Fibroblast of lung (primary cell): ENCODE data around the gene NOL6. TPM values are rescaled to one million over a fixed set of nuclear protein-coding genes. Genes with fewer than 3 reads are reported as not detected.

Source experiments
- DNase-seq, 2 donors: peaks; one replicate each; pipeline versions ENCODE4 v3.0.0 to v3.0.0-alpha.2; 2010; ENCODE audit warnings: low read depth in 2 of 2
- H2AFZ ChIP-seq: 2 replicates; pipeline ENCODE4 v1.5.1; 2012; ENCODE audit warnings: low read length, control low read depth, inconsistent platforms
- H3K27ac ChIP-seq: 2 replicates; pipeline ENCODE4 v1.5.1; 2011; ENCODE audit warnings: low read length, control low read depth; ENCODE audit not compliant: insufficient read depth
- H3K27me3 ChIP-seq: 2 replicates; pipeline ENCODE4 v1.5.1; 2011; ENCODE audit warnings: mild to moderate bottlenecking, low read length; ENCODE audit not compliant: control insufficient read depth, insufficient read depth
- H3K36me3 ChIP-seq: 2 replicates; pipeline ENCODE4 v1.5.1; 2011; ENCODE audit warnings: low read length; ENCODE audit not compliant: control insufficient read depth, insufficient read depth
- H3K4me1 ChIP-seq: 2 replicates; pipeline ENCODE4 v1.5.1; 2011; ENCODE audit warnings: low read length; ENCODE audit not compliant: control insufficient read depth, insufficient read depth; ENCODE audit errors: extremely low read depth
- H3K4me2 ChIP-seq: 2 replicates; pipeline ENCODE4 v1.5.1; 2011; ENCODE audit warnings: low read length, control low read depth; ENCODE audit not compliant: insufficient read depth; ENCODE audit errors: extremely low read depth
- H3K4me3 ChIP-seq, 4 experiments: fragments of 200-600 bp in 1 of 4; sonication (generic) in 1 of 4; replicated peaks in 1 of 4; 2 replicates each; pipeline ENCODE4 v1.5.1; 2011 to 2016; ENCODE audit warnings: low read length in 4 of 4, low read depth in 3 of 4, mild to moderate bottlenecking in 3 of 4, control low read depth in 2 of 4, inconsistent platforms in 1 of 4, mixed read lengths in 1 of 4; ENCODE audit not compliant: insufficient read depth in 1 of 4; ENCODE audit errors: control extremely low read depth in 1 of 4
- H3K79me2 ChIP-seq: 2 replicates; pipeline ENCODE4 v1.5.1; 2012; ENCODE audit warnings: mild to moderate bottlenecking, low read length, inconsistent platforms; ENCODE audit not compliant: control insufficient read depth, insufficient read depth
- H3K9ac ChIP-seq: 2 replicates; pipeline ENCODE4 v1.5.1; 2011; ENCODE audit warnings: mild to moderate bottlenecking, low read length, control low read depth; ENCODE audit not compliant: insufficient read depth
- H3K9me3 ChIP-seq: 2 replicates; pipeline ENCODE4 v1.5.1; 2012; ENCODE audit warnings: low read depth, low read length; ENCODE audit not compliant: control insufficient read depth, insufficient read depth
- H4K20me1 ChIP-seq: 2 replicates; pipeline ENCODE4 v1.5.1; 2011; ENCODE audit warnings: low read length; ENCODE audit not compliant: control insufficient read depth, insufficient read depth; ENCODE audit errors: extremely low read depth
- EZH2 ChIP-seq: IDR thresholded peaks from 2 replicates; pipeline ENCODE4 v1.5.1; 2012; ENCODE audit warnings: low read length, control low read depth, mild to moderate bottlenecking; ENCODE audit errors: missing control alignments
- polyA plus RNA-seq, 2 donors: library from polyadenylated mRNA; depleted of rRNA in 1 of 2; stranded (reverse) in 1 of 2; unstranded in 1 of 2; fragments of >200 nt; gene quantifications; 2 replicates each; pipeline ENCODE4 v1.2.1, GENCODE V29; 2011 to 2012; ENCODE audit warnings: missing spikeins in 1 of 2
- total RNA-seq: library from RNA; depleted of rRNA; stranded (reverse); fragments of >200 nt; gene quantifications from 2 replicates; pipeline ENCODE4 v1.2.1, GENCODE V29; 2014
- TF ChIP-seq, protein P1 (sequence below), 2 donors: IDR thresholded peaks in 1 of 2; conservative IDR thresholded peaks in 1 of 2; 1 replicate in 1 of 2; 2 replicates in 1 of 2; pipeline ENCODE4 v1.5.1; 2011 to 2012; ENCODE audit warnings: low read length in 2 of 2, control low read depth in 1 of 2, inconsistent platforms in 1 of 2, low read depth in 1 of 2, mild to moderate bottlenecking in 1 of 2

NOL6 gene
- total and polyA plus RNA-seq, 2 donors (not counting 1 experiment from before 2014, with no cell fraction given): 15.2 to 24.4 TPM

DNA sequence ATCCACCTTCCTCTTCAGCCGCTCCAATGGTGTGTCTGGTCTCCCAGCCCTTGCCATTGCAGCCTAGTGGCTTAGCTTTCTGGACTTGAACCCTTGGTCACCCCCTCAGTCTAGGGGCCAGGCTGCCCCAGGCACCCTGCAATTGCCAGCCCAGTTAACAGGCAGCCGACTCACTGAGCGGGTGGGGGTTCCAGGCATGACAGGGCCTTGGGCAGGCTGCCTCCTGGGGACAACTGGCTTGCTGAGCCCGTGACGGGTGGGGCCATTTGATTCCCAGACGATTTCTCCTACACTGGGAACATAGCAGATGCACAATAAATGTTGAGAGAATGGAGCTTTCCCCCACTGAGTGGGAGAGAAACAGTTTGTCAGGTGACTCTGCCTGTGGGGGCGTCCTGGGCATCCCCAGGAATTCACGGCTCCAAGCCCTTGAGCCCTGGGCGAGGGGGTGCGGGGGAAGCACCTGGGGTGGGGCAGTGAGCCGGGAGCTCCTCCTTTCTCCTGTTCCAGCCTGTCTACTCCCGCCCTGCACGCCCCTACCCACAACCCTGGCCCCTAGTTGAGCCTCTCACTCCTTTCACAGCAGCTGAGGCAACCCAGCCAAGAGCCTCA, 58.7 kb downstream of the NOL6 start:
- Histone ChIP-seq H3K36me3 (no peaks in the 10 kb centered on the region), H3K4me1 (no peaks in the 10 kb centered on the region), H3K27ac (no peak overlapping the region), H3K79me2 (no peaks in the 10 kb centered on the region), H3K4me2 (no peak overlapping the region), H3K9me3 (no peaks in the 10 kb centered on the region), H4K20me1 (no peaks in the 10 kb centered on the region), H3K27me3 (peaks cover 6% of the 10 kb centered on the region), H3K9ac (no peak overlapping the region), H3K4me3 (no peak overlapping the region), H2AFZ (no peak overlapping the region)
- DNase-seq: no peak
- TF ChIP-seq, protein P1, sequence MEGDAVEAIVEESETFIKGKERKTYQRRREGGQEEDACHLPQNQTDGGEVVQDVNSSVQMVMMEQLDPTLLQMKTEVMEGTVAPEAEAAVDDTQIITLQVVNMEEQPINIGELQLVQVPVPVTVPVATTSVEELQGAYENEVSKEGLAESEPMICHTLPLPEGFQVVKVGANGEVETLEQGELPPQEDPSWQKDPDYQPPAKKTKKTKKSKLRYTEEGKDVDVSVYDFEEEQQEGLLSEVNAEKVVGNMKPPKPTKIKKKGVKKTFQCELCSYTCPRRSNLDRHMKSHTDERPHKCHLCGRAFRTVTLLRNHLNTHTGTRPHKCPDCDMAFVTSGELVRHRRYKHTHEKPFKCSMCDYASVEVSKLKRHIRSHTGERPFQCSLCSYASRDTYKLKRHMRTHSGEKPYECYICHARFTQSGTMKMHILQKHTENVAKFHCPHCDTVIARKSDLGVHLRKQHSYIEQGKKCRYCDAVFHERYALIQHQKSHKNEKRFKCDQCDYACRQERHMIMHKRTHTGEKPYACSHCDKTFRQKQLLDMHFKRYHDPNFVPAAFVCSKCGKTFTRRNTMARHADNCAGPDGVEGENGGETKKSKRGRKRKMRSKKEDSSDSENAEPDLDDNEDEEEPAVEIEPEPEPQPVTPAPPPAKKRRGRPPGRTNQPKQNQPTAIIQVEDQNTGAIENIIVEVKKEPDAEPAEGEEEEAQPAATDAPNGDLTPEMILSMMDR (conservative IDR thresholded peaks at IDR 0.05 in 1 of 2, IDR thresholded peaks at IDR 0.05 in 1 of 2; ENCODE audit: low read depth in 1 of 2, low read length in 2 of 2): no peak
- no peak for TF ChIP-seq EZH2

DNA sequence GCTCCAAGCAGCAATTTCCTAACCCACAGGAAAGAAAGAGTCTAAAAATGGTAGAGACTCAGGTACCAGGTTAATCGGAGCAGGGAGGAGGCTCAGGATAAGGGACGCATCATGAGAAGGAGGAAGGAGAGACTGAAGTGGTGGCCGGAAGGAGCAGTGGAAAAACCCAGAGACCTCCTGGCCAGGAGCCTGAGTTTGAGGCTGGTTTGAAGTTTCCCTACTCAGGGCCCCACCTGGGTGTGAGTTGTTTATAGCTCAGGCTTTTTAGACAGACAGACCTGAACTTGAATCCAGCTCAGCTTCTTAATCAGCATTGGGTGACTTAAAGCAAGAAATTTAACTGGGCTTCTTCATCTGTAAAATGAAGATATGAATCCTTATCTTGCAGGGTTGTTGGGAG, 59.5 kb downstream of the NOL6 start:
- H3K4me1 ChIP-seq: no peaks in the 10 kb centered on the region
- H4K20me1 ChIP-seq: no peaks in the 10 kb centered on the region
- H3K36me3 ChIP-seq: no peaks in the 10 kb centered on the region
- H2AFZ ChIP-seq: no peak overlapping the region
- no peak overlapping the region for H3K4me3 ChIP-seq
- H3K9me3 ChIP-seq: no peaks in the 10 kb centered on the region
- no peak for DNase-seq
- H3K4me2 ChIP-seq: no peak overlapping the region
- peaks cover 3% of the 10 kb centered on the region for H3K27me3 ChIP-seq
- no peak overlapping the region for H3K27ac ChIP-seq
- no peak overlapping the region for H3K9ac ChIP-seq
- TF ChIP-seq EZH2: no peak
- TF ChIP-seq, protein P1 (conservative IDR thresholded peaks at IDR 0.05 in 1 of 2, IDR thresholded peaks at IDR 0.05 in 1 of 2; ENCODE audit: low read depth in 1 of 2, low read length in 2 of 2): no peak
- H3K79me2 ChIP-seq: no peaks in the 10 kb centered on the region

Other genes starting within 250 kb of the NOL6 start
- gene SPINK4, start 233.8 kb downstream of the NOL6 start, total RNA-seq: not detected in 2 replicates
- not detected in 2 replicates for gene SPINK4, start 233.8 kb downstream of the NOL6 start, polyA plus RNA-seq
- gene BAG1, start 209.2 kb downstream of the NOL6 start, total RNA-seq: 19.2 and 19.8 TPM in 2 replicates
- gene BAG1, start 209.2 kb downstream of the NOL6 start, polyA plus RNA-seq: 30.4 and 36.4 TPM in 2 replicates
- gene CHMP5, start 208.9 kb downstream of the NOL6 start, total RNA-seq: 124 and 130 TPM in 2 replicates
- 99.9 and 108 TPM in 2 replicates for gene CHMP5, start 208.9 kb downstream of the NOL6 start, polyA plus RNA-seq
- gene NFX1, start 183.4 kb downstream of the NOL6 start, total RNA-seq: 21.3 and 30.2 TPM in 2 replicates
- 39.5 and 41.6 TPM in 2 replicates for gene NFX1, start 183.4 kb downstream of the NOL6 start, polyA plus RNA-seq
- 0.26 and 0.83 TPM in 2 replicates for gene AQP7, start 71.4 kb downstream of the NOL6 start, total RNA-seq
- gene AQP7, start 71.4 kb downstream of the NOL6 start, polyA plus RNA-seq: 0.05 and 0.09 TPM in 2 replicates
- 9.0 and 16.2 TPM in 2 replicates for gene AQP3, start 26.3 kb downstream of the NOL6 start, total RNA-seq
- 3.2 and 4.4 TPM in 2 replicates for gene AQP3, start 26.3 kb downstream of the NOL6 start, polyA plus RNA-seq
- under 0.01 and 0.17 TPM in 2 replicates for gene ANKRD18B, start 50.3 kb upstream of the NOL6 start, total RNA-seq
- 0.82 and 0.85 TPM in 2 replicates for gene ANKRD18B, start 50.3 kb upstream of the NOL6 start, polyA plus RNA-seq